ENCODE measurements around the gene ABCB11.

DNA sequence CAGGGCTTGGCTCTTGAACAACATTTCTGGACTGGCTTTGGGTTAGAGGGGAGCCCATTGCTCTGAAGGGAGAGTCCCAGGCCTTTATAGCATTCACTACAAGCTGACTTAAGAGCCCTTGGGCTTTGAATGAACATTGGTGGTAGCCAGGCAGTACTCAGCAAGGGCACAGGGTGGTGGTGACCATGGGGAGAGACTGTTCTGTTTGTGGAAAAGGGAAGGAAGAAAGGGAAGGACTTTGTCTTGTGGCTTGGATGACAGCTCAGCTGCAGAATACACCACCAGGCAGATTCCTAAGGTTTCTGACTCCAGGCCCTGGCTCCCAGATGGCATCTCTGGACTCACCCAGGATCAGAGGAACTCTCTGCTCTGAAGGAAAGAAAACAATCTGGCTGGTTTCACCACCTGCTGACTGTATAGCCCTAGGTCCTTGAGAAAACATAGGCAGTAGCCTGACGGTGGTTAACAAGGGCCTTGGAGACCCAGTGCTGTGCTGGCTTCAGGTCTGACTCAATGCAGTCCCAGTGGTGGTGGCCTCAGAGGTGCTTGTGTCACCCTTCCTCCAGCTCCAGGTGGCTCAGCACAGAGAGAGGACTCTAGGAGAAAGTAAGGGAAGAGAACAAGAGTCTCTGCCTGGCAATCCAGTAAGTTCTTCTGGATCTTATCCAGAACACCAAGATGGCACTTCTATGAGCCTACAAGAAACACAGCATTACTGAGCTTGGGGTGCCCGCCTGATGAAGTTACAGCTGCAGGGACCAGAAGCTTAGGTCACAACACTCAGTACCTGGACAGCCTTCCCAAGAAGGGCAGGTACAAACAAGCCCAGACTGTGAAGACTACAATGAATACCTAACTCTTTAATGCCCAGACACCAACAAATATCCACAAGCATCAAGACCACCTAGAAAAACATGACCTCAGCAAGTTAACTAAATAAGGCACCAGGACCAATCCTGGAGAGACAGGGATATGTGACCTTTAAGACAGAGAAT, 16.4 kb upstream of the ABCB11 start:
- TF ChIP-seq, protein P1, sequence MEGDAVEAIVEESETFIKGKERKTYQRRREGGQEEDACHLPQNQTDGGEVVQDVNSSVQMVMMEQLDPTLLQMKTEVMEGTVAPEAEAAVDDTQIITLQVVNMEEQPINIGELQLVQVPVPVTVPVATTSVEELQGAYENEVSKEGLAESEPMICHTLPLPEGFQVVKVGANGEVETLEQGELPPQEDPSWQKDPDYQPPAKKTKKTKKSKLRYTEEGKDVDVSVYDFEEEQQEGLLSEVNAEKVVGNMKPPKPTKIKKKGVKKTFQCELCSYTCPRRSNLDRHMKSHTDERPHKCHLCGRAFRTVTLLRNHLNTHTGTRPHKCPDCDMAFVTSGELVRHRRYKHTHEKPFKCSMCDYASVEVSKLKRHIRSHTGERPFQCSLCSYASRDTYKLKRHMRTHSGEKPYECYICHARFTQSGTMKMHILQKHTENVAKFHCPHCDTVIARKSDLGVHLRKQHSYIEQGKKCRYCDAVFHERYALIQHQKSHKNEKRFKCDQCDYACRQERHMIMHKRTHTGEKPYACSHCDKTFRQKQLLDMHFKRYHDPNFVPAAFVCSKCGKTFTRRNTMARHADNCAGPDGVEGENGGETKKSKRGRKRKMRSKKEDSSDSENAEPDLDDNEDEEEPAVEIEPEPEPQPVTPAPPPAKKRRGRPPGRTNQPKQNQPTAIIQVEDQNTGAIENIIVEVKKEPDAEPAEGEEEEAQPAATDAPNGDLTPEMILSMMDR (IDR thresholded peaks at IDR 0.05; ENCODE audit: low read depth, low read length, missing input control) = no peak
- TF ChIP-seq, protein P2, sequence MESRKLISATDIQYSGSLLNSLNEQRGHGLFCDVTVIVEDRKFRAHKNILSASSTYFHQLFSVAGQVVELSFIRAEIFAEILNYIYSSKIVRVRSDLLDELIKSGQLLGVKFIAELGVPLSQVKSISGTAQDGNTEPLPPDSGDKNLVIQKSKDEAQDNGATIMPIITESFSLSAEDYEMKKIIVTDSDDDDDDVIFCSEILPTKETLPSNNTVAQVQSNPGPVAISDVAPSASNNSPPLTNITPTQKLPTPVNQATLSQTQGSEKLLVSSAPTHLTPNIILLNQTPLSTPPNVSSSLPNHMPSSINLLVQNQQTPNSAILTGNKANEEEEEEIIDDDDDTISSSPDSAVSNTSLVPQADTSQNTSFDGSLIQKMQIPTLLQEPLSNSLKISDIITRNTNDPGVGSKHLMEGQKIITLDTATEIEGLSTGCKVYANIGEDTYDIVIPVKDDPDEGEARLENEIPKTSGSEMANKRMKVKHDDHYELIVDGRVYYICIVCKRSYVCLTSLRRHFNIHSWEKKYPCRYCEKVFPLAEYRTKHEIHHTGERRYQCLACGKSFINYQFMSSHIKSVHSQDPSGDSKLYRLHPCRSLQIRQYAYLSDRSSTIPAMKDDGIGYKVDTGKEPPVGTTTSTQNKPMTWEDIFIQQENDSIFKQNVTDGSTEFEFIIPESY (IDR thresholded peaks at IDR 0.05) = no peak
- TF ChIP-seq TAF1 (conservative IDR thresholded peaks at IDR 0.05) = no peak
- TF ChIP-seq YY1 (IDR thresholded peaks at IDR 0.05) = no peak
- TF ChIP-seq, protein P3, sequence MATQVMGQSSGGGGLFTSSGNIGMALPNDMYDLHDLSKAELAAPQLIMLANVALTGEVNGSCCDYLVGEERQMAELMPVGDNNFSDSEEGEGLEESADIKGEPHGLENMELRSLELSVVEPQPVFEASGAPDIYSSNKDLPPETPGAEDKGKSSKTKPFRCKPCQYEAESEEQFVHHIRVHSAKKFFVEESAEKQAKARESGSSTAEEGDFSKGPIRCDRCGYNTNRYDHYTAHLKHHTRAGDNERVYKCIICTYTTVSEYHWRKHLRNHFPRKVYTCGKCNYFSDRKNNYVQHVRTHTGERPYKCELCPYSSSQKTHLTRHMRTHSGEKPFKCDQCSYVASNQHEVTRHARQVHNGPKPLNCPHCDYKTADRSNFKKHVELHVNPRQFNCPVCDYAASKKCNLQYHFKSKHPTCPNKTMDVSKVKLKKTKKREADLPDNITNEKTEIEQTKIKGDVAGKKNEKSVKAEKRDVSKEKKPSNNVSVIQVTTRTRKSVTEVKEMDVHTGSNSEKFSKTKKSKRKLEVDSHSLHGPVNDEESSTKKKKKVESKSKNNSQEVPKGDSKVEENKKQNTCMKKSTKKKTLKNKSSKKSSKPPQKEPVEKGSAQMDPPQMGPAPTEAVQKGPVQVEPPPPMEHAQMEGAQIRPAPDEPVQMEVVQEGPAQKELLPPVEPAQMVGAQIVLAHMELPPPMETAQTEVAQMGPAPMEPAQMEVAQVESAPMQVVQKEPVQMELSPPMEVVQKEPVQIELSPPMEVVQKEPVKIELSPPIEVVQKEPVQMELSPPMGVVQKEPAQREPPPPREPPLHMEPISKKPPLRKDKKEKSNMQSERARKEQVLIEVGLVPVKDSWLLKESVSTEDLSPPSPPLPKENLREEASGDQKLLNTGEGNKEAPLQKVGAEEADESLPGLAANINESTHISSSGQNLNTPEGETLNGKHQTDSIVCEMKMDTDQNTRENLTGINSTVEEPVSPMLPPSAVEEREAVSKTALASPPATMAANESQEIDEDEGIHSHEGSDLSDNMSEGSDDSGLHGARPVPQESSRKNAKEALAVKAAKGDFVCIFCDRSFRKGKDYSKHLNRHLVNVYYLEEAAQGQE (IDR thresholded peaks at IDR 0.05) = no peak
